ENCODE measurements around the gene LMLN.

DNA sequence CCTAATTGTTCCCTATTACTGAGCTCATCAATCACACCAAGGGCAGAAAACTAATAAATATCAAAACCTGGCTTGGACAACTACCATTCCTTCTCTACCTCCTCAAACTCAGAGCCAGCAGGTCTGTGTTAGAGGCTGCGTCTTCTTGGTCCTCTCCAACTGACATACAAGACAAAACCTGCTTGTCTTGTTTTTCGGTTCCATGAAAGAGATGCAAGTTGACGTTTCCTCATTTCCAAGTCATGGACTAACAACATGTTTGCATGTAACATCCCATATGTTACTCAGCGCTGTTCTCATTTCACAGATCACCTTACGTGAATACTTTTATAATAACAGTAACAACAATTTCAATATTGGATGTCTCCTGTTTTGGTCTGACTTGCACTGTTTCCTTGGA is 110.9 kb downstream of the LMLN start:
- TF ChIP-seq, protein P1, sequence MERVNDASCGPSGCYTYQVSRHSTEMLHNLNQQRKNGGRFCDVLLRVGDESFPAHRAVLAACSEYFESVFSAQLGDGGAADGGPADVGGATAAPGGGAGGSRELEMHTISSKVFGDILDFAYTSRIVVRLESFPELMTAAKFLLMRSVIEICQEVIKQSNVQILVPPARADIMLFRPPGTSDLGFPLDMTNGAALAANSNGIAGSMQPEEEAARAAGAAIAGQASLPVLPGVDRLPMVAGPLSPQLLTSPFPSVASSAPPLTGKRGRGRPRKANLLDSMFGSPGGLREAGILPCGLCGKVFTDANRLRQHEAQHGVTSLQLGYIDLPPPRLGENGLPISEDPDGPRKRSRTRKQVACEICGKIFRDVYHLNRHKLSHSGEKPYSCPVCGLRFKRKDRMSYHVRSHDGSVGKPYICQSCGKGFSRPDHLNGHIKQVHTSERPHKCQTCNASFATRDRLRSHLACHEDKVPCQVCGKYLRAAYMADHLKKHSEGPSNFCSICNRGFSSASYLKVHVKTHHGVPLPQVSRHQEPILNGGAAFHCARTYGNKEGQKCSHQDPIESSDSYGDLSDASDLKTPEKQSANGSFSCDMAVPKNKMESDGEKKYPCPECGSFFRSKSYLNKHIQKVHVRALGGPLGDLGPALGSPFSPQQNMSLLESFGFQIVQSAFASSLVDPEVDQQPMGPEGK (CRISPR knock-in tag; IDR thresholded peaks at IDR 0.05; ENCODE audit: borderline replicate concordance) = no peak
- TF ChIP-seq, protein P2, sequence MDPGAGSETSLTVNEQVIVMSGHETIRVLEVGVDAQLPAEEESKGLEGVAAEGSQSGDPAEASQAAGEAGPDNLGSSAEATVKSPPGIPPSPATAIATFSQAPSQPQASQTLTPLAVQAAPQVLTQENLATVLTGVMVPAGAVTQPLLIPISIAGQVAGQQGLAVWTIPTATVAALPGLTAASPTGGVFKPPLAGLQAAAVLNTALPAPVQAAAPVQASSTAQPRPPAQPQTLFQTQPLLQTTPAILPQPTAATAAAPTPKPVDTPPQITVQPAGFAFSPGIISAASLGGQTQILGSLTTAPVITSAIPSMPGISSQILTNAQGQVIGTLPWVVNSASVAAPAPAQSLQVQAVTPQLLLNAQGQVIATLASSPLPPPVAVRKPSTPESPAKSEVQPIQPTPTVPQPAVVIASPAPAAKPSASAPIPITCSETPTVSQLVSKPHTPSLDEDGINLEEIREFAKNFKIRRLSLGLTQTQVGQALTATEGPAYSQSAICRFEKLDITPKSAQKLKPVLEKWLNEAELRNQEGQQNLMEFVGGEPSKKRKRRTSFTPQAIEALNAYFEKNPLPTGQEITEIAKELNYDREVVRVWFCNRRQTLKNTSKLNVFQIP (CRISPR knock-in tag; IDR thresholded peaks at IDR 0.05; ENCODE audit: borderline replicate concordance, low read depth) = no peak
- TF ChIP-seq, protein P3, sequence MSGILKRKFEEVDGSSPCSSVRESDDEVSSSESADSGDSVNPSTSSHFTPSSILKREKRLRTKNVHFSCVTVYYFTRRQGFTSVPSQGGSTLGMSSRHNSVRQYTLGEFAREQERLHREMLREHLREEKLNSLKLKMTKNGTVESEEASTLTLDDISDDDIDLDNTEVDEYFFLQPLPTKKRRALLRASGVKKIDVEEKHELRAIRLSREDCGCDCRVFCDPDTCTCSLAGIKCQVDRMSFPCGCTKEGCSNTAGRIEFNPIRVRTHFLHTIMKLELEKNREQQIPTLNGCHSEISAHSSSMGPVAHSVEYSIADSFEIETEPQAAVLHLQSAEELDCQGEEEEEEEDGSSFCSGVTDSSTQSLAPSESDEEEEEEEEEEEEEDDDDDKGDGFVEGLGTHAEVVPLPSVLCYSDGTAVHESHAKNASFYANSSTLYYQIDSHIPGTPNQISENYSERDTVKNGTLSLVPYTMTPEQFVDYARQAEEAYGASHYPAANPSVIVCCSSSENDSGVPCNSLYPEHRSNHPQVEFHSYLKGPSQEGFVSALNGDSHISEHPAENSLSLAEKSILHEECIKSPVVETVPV (CRISPR knock-in tag; IDR thresholded peaks at IDR 0.05) = no peak
- TF ChIP-seq RARB (CRISPR knock-in tag; IDR thresholded peaks at IDR 0.05) (no peak), ESRRG (CRISPR knock-in tag; IDR thresholded peaks at IDR 0.05) (no peak), ZC3H10 (CRISPR knock-in tag; IDR thresholded peaks at IDR 0.05) (no peak), ZFP3 (CRISPR knock-in tag; IDR thresholded peaks at IDR 0.05) (no peak), ARNTL (CRISPR knock-in tag; IDR thresholded peaks at IDR 0.05; ENCODE audit: borderline replicate concordance, low read depth) (no peak), SNAI2 (CRISPR knock-in tag; IDR thresholded peaks at IDR 0.05) (no peak), CSDC2 (CRISPR knock-in tag; IDR thresholded peaks at IDR 0.05) (no peak)
- TF ChIP-seq, protein P4, sequence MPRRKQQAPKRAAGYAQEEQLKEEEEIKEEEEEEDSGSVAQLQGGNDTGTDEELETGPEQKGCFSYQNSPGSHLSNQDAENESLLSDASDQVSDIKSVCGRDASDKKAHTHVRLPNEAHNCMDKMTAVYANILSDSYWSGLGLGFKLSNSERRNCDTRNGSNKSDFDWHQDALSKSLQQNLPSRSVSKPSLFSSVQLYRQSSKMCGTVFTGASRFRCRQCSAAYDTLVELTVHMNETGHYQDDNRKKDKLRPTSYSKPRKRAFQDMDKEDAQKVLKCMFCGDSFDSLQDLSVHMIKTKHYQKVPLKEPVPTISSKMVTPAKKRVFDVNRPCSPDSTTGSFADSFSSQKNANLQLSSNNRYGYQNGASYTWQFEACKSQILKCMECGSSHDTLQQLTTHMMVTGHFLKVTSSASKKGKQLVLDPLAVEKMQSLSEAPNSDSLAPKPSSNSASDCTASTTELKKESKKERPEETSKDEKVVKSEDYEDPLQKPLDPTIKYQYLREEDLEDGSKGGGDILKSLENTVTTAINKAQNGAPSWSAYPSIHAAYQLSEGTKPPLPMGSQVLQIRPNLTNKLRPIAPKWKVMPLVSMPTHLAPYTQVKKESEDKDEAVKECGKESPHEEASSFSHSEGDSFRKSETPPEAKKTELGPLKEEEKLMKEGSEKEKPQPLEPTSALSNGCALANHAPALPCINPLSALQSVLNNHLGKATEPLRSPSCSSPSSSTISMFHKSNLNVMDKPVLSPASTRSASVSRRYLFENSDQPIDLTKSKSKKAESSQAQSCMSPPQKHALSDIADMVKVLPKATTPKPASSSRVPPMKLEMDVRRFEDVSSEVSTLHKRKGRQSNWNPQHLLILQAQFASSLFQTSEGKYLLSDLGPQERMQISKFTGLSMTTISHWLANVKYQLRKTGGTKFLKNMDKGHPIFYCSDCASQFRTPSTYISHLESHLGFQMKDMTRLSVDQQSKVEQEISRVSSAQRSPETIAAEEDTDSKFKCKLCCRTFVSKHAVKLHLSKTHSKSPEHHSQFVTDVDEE (CRISPR knock-in tag; IDR thresholded peaks at IDR 0.05) = no peak
